Dedifferentiated amniotic fluid mesenchymal stem cell (primary cell): ENCODE measurements around the gene TMEM191B.
"Not testable (repeated sequence)": the region's sequence is repeated elsewhere in the genome, so short reads cannot be mapped to it uniquely, and the experiment has no call there.

Experiments
- DNase-seq: peaks from one replicate; pipeline ENCODE4 v3.0.0-alpha.2; 2016; ENCODE audit errors: extremely low spot score

Gene TMEM191B

GRCh38 chr22:18558516-18558915, 30.9 kb downstream of the TMEM191B start:
- DNase-seq = not testable (repeated sequence)

- not testable (repeated sequence) for DNase-seq
Observed at GRCh38 chr22:18558939-18559338, 31.3 kb downstream of the TMEM191B start.

- not testable (repeated sequence) for DNase-seq
Observed at GRCh38 chr22:18560099-18560974, 32.7 kb downstream of the TMEM191B start.

- not testable (repeated sequence) for DNase-seq
Observed at GRCh38 chr22:18570509-18571246, 43.1 kb downstream of the TMEM191B start.

GRCh38 chr22:18573483-18574164, 46.0 kb downstream of the TMEM191B start:
- DNase-seq = not testable (repeated sequence)

- DNase-seq = not testable (repeated sequence)
Observed at GRCh38 chr22:18574555-18574954, 47.0 kb downstream of the TMEM191B start.

GRCh38 chr22:18575686-18576085, 48.1 kb downstream of the TMEM191B start:
- not testable (repeated sequence) for DNase-seq

GRCh38 chr22:18577090-18577818, 49.7 kb downstream of the TMEM191B start:
- DNase-seq = not testable (repeated sequence)

- DNase-seq = not testable (repeated sequence)
Observed at GRCh38 chr22:18577847-18578246, 50.2 kb downstream of the TMEM191B start.
